HepG2 (cell line): ENCODE data around the gene DDX19B. TPM values are rescaled to one million over a fixed set of nuclear protein-coding genes. Genes with fewer than 3 reads are reported as not detected.
"Not testable (repeated sequence)": the region's sequence is repeated elsewhere in the genome, so short reads cannot be mapped to it uniquely, and the experiment has no call there.

ENCODE experiments used
- ATAC-seq: fragments of 200-7000 bp; cut with Tn5 transposase; 3 replicates; pipeline ENCODE4 v1.9.1; 2020; ENCODE audit warnings: mild to moderate bottlenecking, moderate library complexity
- BruUV-seq: library from RNA; stranded (reverse); fragments of 400-500 nt; replicated peaks from 2 replicates; lab custom pipeline; 2021; lab: Mats Ljungman, UMichigan
- CTCF ChIA-PET: fragments of 300-600 bp; formaldehyde crosslinking; extraction: SDS; loops from one replicate; lab custom pipeline; 2021; ENCODE audit warnings: low total read pairs, inconsistent platforms, low intra/inter-chr PET ratio; lab: Yijun Ruan, JAX
- POLR2A ChIA-PET: fragments of 350-600 bp; sonication (Branson Sonifier 250); formaldehyde crosslinking; loops from one replicate; lab custom pipeline; 2020; ENCODE audit warnings: antibody characterized with exemption, inconsistent platforms; lab: Yijun Ruan, JAX
- DNase-seq: peaks from one replicate; pipeline ENCODE4 v3.0.0-alpha.2; 2015; ENCODE audit warnings: low spot score
- FAIRE-seq: peaks from 3 replicates; lab custom pipeline; 2011; peaks lifted over from hg19 to GRCh38; lab: Jason Lieb, UNC
- H2AFZ ChIP-seq: one replicate; pipeline ENCODE4 v1.6.1; 2011; ENCODE audit warnings: low read length, inconsistent platforms
- H3K27ac ChIP-seq: fragments of 300-600 bp; 3 replicates; pipeline ENCODE4 v1.8.0; 2011; ENCODE audit warnings: mixed run types, mild to moderate bottlenecking, mixed read lengths, low read length, inconsistent platforms; ENCODE audit not compliant: insufficient read depth; ENCODE audit errors: extremely low read length
- H3K27me3 ChIP-seq, 2 experiments: fragments of 200-600 bp in 1 of 2; 2 replicates in 1 of 2; 3 replicates in 1 of 2; pipeline versions ENCODE4 v1.6.0 to v1.8.0; 2011; ENCODE audit warnings: low read length in 2 of 2, mild to moderate bottlenecking in 2 of 2, moderate library complexity in 2 of 2, inconsistent platforms in 1 of 2; ENCODE audit not compliant: insufficient read depth in 2 of 2, control insufficient read depth in 1 of 2
- H3K36me3 ChIP-seq, 2 experiments: fragments of 200-600 bp in 1 of 2; replicated peaks in 1 of 2; 2 replicates in 1 of 2; 3 replicates in 1 of 2; pipeline versions ENCODE4 v1.5.1 to v1.8.0; 2011; ENCODE audit warnings: low read length in 2 of 2, inconsistent platforms in 1 of 2; ENCODE audit not compliant: insufficient read depth in 2 of 2, control insufficient read depth in 1 of 2
- H3K4me1 ChIP-seq: 2 replicates; pipeline ENCODE4 v1.5.1; 2012; ENCODE audit warnings: low read length, inconsistent platforms; ENCODE audit not compliant: insufficient read depth
- H3K4me2 ChIP-seq: 2 replicates; pipeline ENCODE4 v1.6.0; 2011; ENCODE audit warnings: low read depth, low read length, inconsistent platforms
- H3K4me3 ChIP-seq, 3 experiments: fragments of 200-600 bp in 1 of 3; sonication (generic), shearing (Covaris generic) in 1 of 3; replicated peaks in 1 of 3; 2 replicates each; pipeline ENCODE4 v1.5.1; 2011 to 2016; ENCODE audit warnings: low read length in 3 of 3, inconsistent platforms in 2 of 3, low read depth in 2 of 3, mild to moderate bottlenecking in 2 of 3, control low read depth in 1 of 3, mixed read lengths in 1 of 3; ENCODE audit not compliant: insufficient read depth in 1 of 3
- H3K79me2 ChIP-seq: one replicate; pipeline ENCODE4 v1.6.1; 2011; ENCODE audit warnings: low read length, inconsistent platforms; ENCODE audit not compliant: insufficient read depth
- H3K9ac ChIP-seq: 2 replicates; pipeline ENCODE4 v1.6.0; 2011; ENCODE audit warnings: mild to moderate bottlenecking, low read depth, low read length, inconsistent platforms; ENCODE audit not compliant: insufficient read depth
- H3K9me3 ChIP-seq: 2 replicates; pipeline ENCODE4 v1.5.1; 2012; ENCODE audit warnings: mild to moderate bottlenecking, low read length
- H4K20me1 ChIP-seq: 2 replicates; pipeline ENCODE4 v1.6.0; 2011; ENCODE audit warnings: inconsistent platforms, mild to moderate bottlenecking, low read length, moderate library complexity; ENCODE audit not compliant: insufficient read depth
- CTCF ChIP-seq: sonication (generic); formaldehyde crosslinking; IDR thresholded peaks from 2 replicates; pipeline ENCODE4 v1.5.0; 2020; ENCODE audit warnings: mild to moderate bottlenecking, missing genetic modification reagents, moderate library complexity
- GFI1 ChIP-seq: sonication (generic); formaldehyde crosslinking; IDR thresholded peaks from 2 replicates; pipeline ENCODE4 v1.5.0; 2020; ENCODE audit warnings: missing genetic modification reagents, mild to moderate bottlenecking, borderline replicate concordance
- RAD21 ChIP-seq: fragments of 450-650 bp; formaldehyde crosslinking; IDR thresholded peaks from 2 replicates; pipeline ENCODE4 v1.5.0; 2020; ENCODE audit warnings: mild to moderate bottlenecking
- SMC3 ChIP-seq: IDR thresholded peaks from 2 replicates; pipeline ENCODE4 v1.6.1; 2011; ENCODE audit warnings: low read length, improper control_type of control experiment
- STAG1 ChIP-seq: sonication (generic); formaldehyde crosslinking; IDR thresholded peaks from 2 replicates; pipeline ENCODE4 v1.4.0; 2020; ENCODE audit warnings: missing genetic modification reagents
- ZBTB33 ChIP-seq: sonication (generic); formaldehyde crosslinking; IDR thresholded peaks from 2 replicates; pipeline ENCODE4 v1.4.0; 2020; ENCODE audit warnings: missing genetic modification reagents
- ZNF687 ChIP-seq: sonication (generic); formaldehyde crosslinking; IDR thresholded peaks from 2 replicates; pipeline ENCODE4 v1.5.1; 2020; ENCODE audit warnings: mild to moderate bottlenecking, missing genetic modification reagents, moderate library complexity
- WGBS: methylation state at CpG from one replicate; pipeline ENCODE4 v1.1.6; 2017; ENCODE audit warnings: low lambda C conversion rate; 5-methylcytosine and 5-hydroxymethylcytosine counted together
- in situ Hi-C: cut with HindIII; loops from 2 replicates; pipeline ENCODE4 v1.10.0; 2017; ENCODE audit warnings: low pct_unique_long_range_greater_than_20kb; ENCODE audit not compliant: extremely low pct_ligation_motif_present
- intact Hi-C: fragments of 100-400 bp; cut with micrococcal nuclease; formaldehyde crosslinking; loops from one replicate; pipeline ENCODE4 v1.10.0; 2022; ENCODE audit not compliant: unreplicated experiment
- polyA plus RNA-seq, 8 experiments: library from polyadenylated mRNA; depleted of rRNA in 3 of 8; stranded (reverse) in 7 of 8; unstranded in 1 of 8; fragments of >200 nt; fragmentation: Illumina TruSeq in 4 of 8; extraction: Trizol in 4 of 8; gene quantifications; 2 replicates each; pipeline versions ENCODE4 v1.2.1 to v1.2.3, GENCODE V29; 2011 to 2016; ENCODE audit warnings: low read depth in 4 of 8, missing spikeins in 1 of 8, mixed read lengths in 1 of 8; ENCODE audit not compliant: insufficient read depth in 1 of 8
- total RNA-seq, 5 experiments: library from RNA; depleted of rRNA; stranded (reverse); fragments of >200 nt; fragmentation: Illumina TruSeq; extraction: Trizol; gene quantifications; 2 replicates each; pipeline ENCODE4 v1.2.3, GENCODE V29; 2016; ENCODE audit warnings: low read depth in 1 of 5

The DDX19B gene
- total and polyA plus RNA-seq, 2 of the 13 experiments (the other 11 are each of a cell fraction or from before 2014, with no cell fraction given), result 36.2 to 40.0 TPM

GRCh38 chr16:70370145-70370544 is 71.2 kb downstream of the DDX19B start:
- intact Hi-C loops, result loop anchor here (1.0 kb wide), 1 partner anchor 283 kb away; no protein-coding TSS in a partner anchor
- FAIRE-seq, result peak; percentile 92
- peaks cover 40 to 79% of the 10 kb centered on the region in 2 experiments for H3K36me3 ChIP-seq
- CTCF ChIA-PET, result interaction anchor here (1.5 to 2.8 kb wide), 2 partner anchors 101 to 283 kb away, joined by 8 to 9 read pairs; no protein-coding TSS in a partner anchor
- TF ChIP-seq GFI1 (peak; percentile 94), ZNF687 (CRISPR knock-in tag) (peak; percentile 37), ZBTB33 (CRISPR knock-in tag) (0 out of 2 replicates have a peak, but pooled peaks have one; percentile 36), STAG1 (CRISPR knock-in tag) (peak; percentile 80), SMC3 (peak; percentile 49; the same call in 1 of the 2 replicates), CTCF (CRISPR knock-in tag) (peak; percentile 76), RAD21 (CRISPR knock-in tag) (peak; percentile 60; the same call in 1 of the 2 replicates)
- TF ChIP-seq, all 625 proteins: peak for 7; not testable (repeated sequence) for 618
- not testable (repeated sequence) for H3K4me2 ChIP-seq, H3K79me2 ChIP-seq, H3K9me3 ChIP-seq, H3K27ac ChIP-seq, DNase-seq, H4K20me1 ChIP-seq, H3K9ac ChIP-seq, H2AFZ ChIP-seq, H3K4me1 ChIP-seq, BruUV-seq, H3K4me3 ChIP-seq, H3K27me3 ChIP-seq
- POLR2A ChIA-PET, result interaction anchor here (1.5 to 1.6 kb wide), 2 partner anchors 11 to 100 kb away, joined by 4 to 8 read pairs; no protein-coding TSS in a partner anchor
- 87% methylated on average over 10 of the region's 10 CpGs for WGBS
- peak; percentile 68 for ATAC-seq
- in situ Hi-C loops, result loop anchor here (5.0 kb wide), 1 partner anchor 282 kb away; no protein-coding TSS in a partner anchor
